ENCODE measurements around the gene FKBP6.
"Not testable (repeated sequence)": the region's sequence is repeated elsewhere in the genome, so short reads cannot be mapped to it uniquely, and the experiment has no call there.

Gene FKBP6, protein sequence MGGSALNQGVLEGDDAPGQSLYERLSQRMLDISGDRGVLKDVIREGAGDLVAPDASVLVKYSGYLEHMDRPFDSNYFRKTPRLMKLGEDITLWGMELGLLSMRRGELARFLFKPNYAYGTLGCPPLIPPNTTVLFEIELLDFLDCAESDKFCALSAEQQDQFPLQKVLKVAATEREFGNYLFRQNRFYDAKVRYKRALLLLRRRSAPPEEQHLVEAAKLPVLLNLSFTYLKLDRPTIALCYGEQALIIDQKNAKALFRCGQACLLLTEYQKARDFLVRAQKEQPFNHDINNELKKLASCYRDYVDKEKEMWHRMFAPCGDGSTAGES

GRCh38 chr7:73327922-73328321 lies at the start of gene FKBP6, which contains the start of gene TRIM50:
TSS of gene FKBP6 (plus strand) at chr7:73328161. CDS start at chr7:73328429, 268 bp downstream.
TSS of gene TRIM50 (minus strand) at chr7:73328082. CDS start at chr7:73324787, 3,295 bp downstream.
- DNase-seq (ENCODE audit: low read depth); H3K4me3 ChIP-seq (ENCODE audit: low read length): not testable (repeated sequence)

DNA sequence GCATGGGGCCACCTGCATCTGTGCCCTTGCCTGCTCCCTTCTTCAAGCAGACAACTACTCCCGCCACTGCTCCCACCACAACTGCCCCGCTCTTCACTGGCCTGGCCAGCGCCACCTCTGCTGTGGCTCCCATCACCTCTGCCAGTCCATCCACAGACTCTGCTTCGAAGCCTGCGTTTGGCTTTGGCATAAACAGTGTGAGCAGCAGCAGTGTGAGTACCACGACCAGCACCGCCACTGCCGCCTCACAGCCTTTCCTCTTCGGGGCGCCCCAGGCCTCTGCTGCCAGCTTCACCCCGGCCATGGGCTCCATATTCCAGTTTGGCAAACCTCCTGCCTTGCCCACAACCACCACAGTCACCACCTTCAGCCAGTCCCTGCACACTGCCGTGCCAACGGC lies 30.7 kb upstream of the FKBP6 start:
- H3K4me3 ChIP-seq (ENCODE audit: low read length); DNase-seq (ENCODE audit: low read depth): not testable (repeated sequence)

- DNase-seq (ENCODE audit: low read depth); H3K4me3 ChIP-seq (ENCODE audit: low read length): not testable (repeated sequence)
These were observed 30.3 kb upstream of the FKBP6 start for GRCh38 chr7:73297706-73298105.

GRCh38 chr7:73299812-73300211 lies 28.1 kb upstream of the FKBP6 start:
- not testable (repeated sequence) for DNase-seq (ENCODE audit: low read depth); H3K4me3 ChIP-seq (ENCODE audit: low read length)

DNA sequence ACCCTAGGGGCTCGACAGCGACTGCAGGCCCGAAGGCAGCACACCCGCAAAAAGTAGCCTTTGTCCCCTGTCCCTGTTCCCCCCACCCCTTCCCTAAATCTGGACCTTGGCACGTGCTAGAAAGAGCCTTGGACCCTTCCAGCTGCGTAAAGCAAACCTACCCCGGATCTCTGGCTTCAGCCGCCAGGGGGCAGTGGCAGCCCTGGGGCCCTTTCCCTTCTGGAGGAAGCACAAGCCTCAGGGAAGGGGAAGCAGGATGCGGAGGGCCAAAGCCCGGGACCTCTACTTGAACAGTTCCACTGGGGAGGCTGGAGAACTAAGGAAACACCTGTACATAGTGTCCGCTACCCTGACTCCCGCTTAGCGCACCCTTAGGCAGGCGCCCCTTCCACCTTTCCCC lies 26.9 kb upstream of the FKBP6 start:
- DNase-seq (ENCODE audit: low read depth); H3K4me3 ChIP-seq (ENCODE audit: low read length): not testable (repeated sequence)

DNA sequence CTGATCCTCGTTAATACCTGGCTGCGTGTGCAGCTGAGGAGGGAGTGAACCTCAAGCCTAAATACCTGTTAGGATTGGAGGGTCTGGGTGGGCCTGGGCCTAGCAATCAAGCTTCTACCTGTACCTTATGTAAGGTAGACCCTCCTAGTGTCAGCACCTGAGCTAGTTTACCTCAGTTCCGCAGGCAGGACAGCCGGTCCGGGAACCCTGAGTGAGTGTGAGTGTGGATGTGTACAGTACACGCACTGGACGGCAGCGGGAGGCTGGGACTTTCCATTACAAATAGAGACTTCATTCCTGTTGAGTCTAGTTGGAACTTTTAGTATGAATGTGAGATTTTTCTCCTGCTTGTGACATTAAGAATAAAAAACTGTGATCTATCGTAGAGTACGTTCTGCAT lies 25.1 kb upstream of the FKBP6 start:
- not testable (repeated sequence) for DNase-seq (ENCODE audit: low read depth); H3K4me3 ChIP-seq (ENCODE audit: low read length)

GRCh38 chr7:73303546-73303945 lies 24.4 kb upstream of the FKBP6 start:
- DNase-seq (ENCODE audit: low read depth), result no peak
- TF ChIP-seq CTCF (IDR thresholded peaks at IDR 0.05; ENCODE audit: insufficient read depth, low read depth, low read length, missing control alignments), result no peak
- no peak overlapping the region for H3K4me3 ChIP-seq (ENCODE audit: low read length)

- DNase-seq (ENCODE audit: low read depth), result no peak
- H3K4me3 ChIP-seq (ENCODE audit: low read length), result no peak overlapping the region
- no peak for TF ChIP-seq CTCF (IDR thresholded peaks at IDR 0.05; ENCODE audit: insufficient read depth, low read depth, low read length, missing control alignments)
These were observed 23.9 kb upstream of the FKBP6 start for GRCh38 chr7:73304071-73304470.

GRCh38 chr7:73304612-73305387 lies 23.2 kb upstream of the FKBP6 start:
- DNase-seq (ENCODE audit: low read depth); H3K4me3 ChIP-seq (ENCODE audit: low read length): not testable (repeated sequence)

- DNase-seq (ENCODE audit: low read depth), result no peak
- H3K4me3 ChIP-seq (ENCODE audit: low read length), result no peak overlapping the region
- no peak for TF ChIP-seq CTCF (IDR thresholded peaks at IDR 0.05; ENCODE audit: insufficient read depth, low read depth, low read length, missing control alignments)
These were observed 20.5 kb upstream of the FKBP6 start for GRCh38 chr7:73307436-73307835.
